ENCODE measurements around the gene FZD10. TPM values are rescaled to one million over a fixed set of nuclear protein-coding genes. Genes with fewer than 3 reads are reported as not detected.

The FZD10 gene
- total RNA-seq, 4 donors from 2014 or later: 1.2 to 4.7 (median 2.5) TPM

GRCh38 chr12:130117701-130118100 is 44.6 kb upstream of the FZD10 start:
- H3K4me1 ChIP-seq: no peaks in the 10 kb centered on the region
- no peaks in the 10 kb centered on the region for H3K36me3 ChIP-seq
- TF ChIP-seq POLR2A (IDR thresholded peaks at IDR 0.05) (no peak), CTCF (IDR thresholded peaks at IDR 0.05) (no peak)
- H3K4me3 ChIP-seq (replicated peaks in 1 of 3): no peak overlapping the region
- WGBS, 2 donors: 54 to 72% methylated on average over 5 of the region's 5 CpGs
- intact Hi-C loops (cut with DNase I): no loop called here
- DNase-seq: no peak
- no peak overlapping the region for H3K27ac ChIP-seq
- H3K9me3 ChIP-seq: no peaks in the 10 kb centered on the region
- no peaks in the 10 kb centered on the region for H3K27me3 ChIP-seq

GRCh38 chr12:130118181-130118580 is 44.1 kb upstream of the FZD10 start:
- WGBS, 2 donors: 84 to 87% methylated on average over 6 of the region's 6 CpGs
- Histone ChIP-seq H3K27ac (no peak overlapping the region), H3K27me3 (no peaks in the 10 kb centered on the region), H3K4me1 (no peaks in the 10 kb centered on the region), H3K36me3 (no peaks in the 10 kb centered on the region), H3K4me3 (replicated peaks in 1 of 3) (no peak overlapping the region), H3K9me3 (no peaks in the 10 kb centered on the region)
- TF ChIP-seq POLR2A (IDR thresholded peaks at IDR 0.05): no peak
- no peak for DNase-seq
- intact Hi-C loops (cut with DNase I): no loop called here

GRCh38 chr12:130119241-130119861 is 42.9 kb upstream of the FZD10 start:
- Histone ChIP-seq H3K27me3 (no peaks in the 10 kb centered on the region), H3K9me3 (no peaks in the 10 kb centered on the region), H3K4me3 (replicated peaks in 1 of 3) (no peak overlapping the region), H3K27ac (no peak overlapping the region), H3K36me3 (no peaks in the 10 kb centered on the region), H3K4me1 (no peaks in the 10 kb centered on the region)
- WGBS, 2 donors: 90 to 92% methylated on average over 19 to 20 of the region's 27 CpGs
- intact Hi-C loops (cut with DNase I): no loop called here
- TF ChIP-seq POLR2A (IDR thresholded peaks at IDR 0.05): no peak
- TF ChIP-seq CTCF (IDR thresholded peaks at IDR 0.05): no peak
- DNase-seq: no peak

GRCh38 chr12:130120012-130120805 is 42.1 kb upstream of the FZD10 start:
- Histone ChIP-seq H3K9me3 (no peaks in the 10 kb centered on the region), H3K4me1 (no peaks in the 10 kb centered on the region), H3K36me3 (no peaks in the 10 kb centered on the region), H3K27ac (no peak overlapping the region), H3K27me3 (no peaks in the 10 kb centered on the region), H3K4me3 (replicated peaks in 1 of 3) (no peak overlapping the region)
- no peak for DNase-seq
- TF ChIP-seq POLR2A (IDR thresholded peaks at IDR 0.05) (no peak), CTCF (IDR thresholded peaks at IDR 0.05) (no peak)
- WGBS, 2 donors: 79 to 93% methylated on average over 9 to 19 of the region's 31 CpGs
- intact Hi-C loops (cut with DNase I): no loop called here

- Histone ChIP-seq H3K4me3 (replicated peaks in 1 of 3) (no peak overlapping the region), H3K27ac (no peak overlapping the region), H3K9me3 (no peaks in the 10 kb centered on the region), H3K27me3 (no peaks in the 10 kb centered on the region), H3K4me1 (no peaks in the 10 kb centered on the region), H3K36me3 (no peaks in the 10 kb centered on the region)
- no peak for DNase-seq
- WGBS, 2 donors: 58 to 65% methylated on average over 11 of the region's 11 CpGs
- intact Hi-C loops (cut with DNase I): no loop called here
- no peak for TF ChIP-seq POLR2A (IDR thresholded peaks at IDR 0.05)
- TF ChIP-seq CTCF (IDR thresholded peaks at IDR 0.05): no peak
Measured at GRCh38 chr12:130121226-130122000, 40.9 kb upstream of the FZD10 start.

All from thyroid gland (tissue), 4 donors.